K562 (cell line): ENCODE data around the gene MLX. TPM values are rescaled to one million over a fixed set of nuclear protein-coding genes. Genes with fewer than 3 reads are reported as not detected.

Experiments
- HMBOX1 ChIP-seq: sonication (generic); IDR thresholded peaks from 2 replicates; pipeline ENCODE4 v1.6.1; 2016
- KLF10 ChIP-seq: fragments of 250-450 bp; sonication (Bioruptor Pico); IDR thresholded peaks from 2 replicates; pipeline ENCODE4 v1.6.1; 2021; ENCODE audit warnings: matching md5 sums
- NCOR1 ChIP-seq: fragments of 450-650 bp; IDR thresholded peaks from 2 replicates; pipeline ENCODE4 v1.6.1; 2016; ENCODE audit warnings: mild to moderate bottlenecking, moderate library complexity
- SIN3A ChIP-seq, 2 experiments: fragments of 150-350 bp in 1 of 2; IDR thresholded peaks; 2 replicates each; pipeline ENCODE4 v1.6.1; 2011 to 2016; ENCODE audit warnings: borderline replicate concordance in 2 of 2, low read depth in 2 of 2, low read length in 2 of 2, mild to moderate bottlenecking in 2 of 2, moderate library complexity in 2 of 2; ENCODE audit not compliant: control insufficient read depth in 1 of 2
- SMAD4 ChIP-seq: fragments of 250-450 bp; sonication (Bioruptor Pico); conservative IDR thresholded peaks from 2 replicates; pipeline ENCODE4 v1.8.0; 2021; ENCODE audit warnings: inconsistent platforms, mild to moderate bottlenecking, moderate library complexity
- ZBTB11 ChIP-seq, 3 experiments: fragments of 200-800 bp in 1 of 3; fragments of 250-450 bp in 1 of 3; fragments of 450-650 bp in 1 of 3; sonication (Bioruptor Pico) in 1 of 3; sonication (Bioruptor generic) in 1 of 3; formaldehyde crosslinking in 1 of 3; IDR thresholded peaks; 2 replicates each; pipeline versions ENCODE4 v1.6.1 to v1.8.0; 2016 to 2022; ENCODE audit warnings: mild to moderate bottlenecking in 2 of 3, missing genetic modification characterization in 2 of 3, missing compliant biosample characterization in 1 of 3, moderate library complexity in 1 of 3
- ZBTB7A ChIP-seq: IDR thresholded peaks from 2 replicates; pipeline ENCODE4 v1.6.1; 2011; ENCODE audit warnings: low read depth, mild to moderate bottlenecking, low read length, moderate library complexity, borderline replicate concordance; ENCODE audit not compliant: control insufficient read depth
- ZNF311 ChIP-seq: fragments of 250-450 bp; sonication (Bioruptor Pico); IDR thresholded peaks from 2 replicates; pipeline ENCODE4 v1.4.0; 2020; ENCODE audit warnings: mild to moderate bottlenecking, moderate library complexity
- polyA plus RNA-seq, 8 experiments: library from polyadenylated mRNA; depleted of rRNA in 4 of 8; stranded (reverse) in 5 of 8; unstranded in 3 of 8; fragments of >200 nt; fragmentation: Nextera tagmentation in 2 of 8; fragmentation: Illumina TruSeq in 1 of 8; extraction: Ambion mirVana in 2 of 8; extraction: Trizol in 1 of 8; gene quantifications; 2 replicates each; pipeline versions ENCODE4 v1.2.1 to v1.2.3, GENCODE V29; 2011 to 2014; ENCODE audit warnings: inconsistent platforms in 1 of 8, missing spikeins in 1 of 8
- total RNA-seq, 7 experiments: library from RNA; depleted of rRNA in 6 of 7; stranded (reverse); fragments of >200 nt in 6 of 7; fragmentation: Illumina TruSeq in 2 of 7; extraction: Trizol in 2 of 7; gene quantifications; 2 replicates each; pipeline versions ENCODE4 v1.2.1 to v1.2.3, GENCODE V29; 2011 to 2021; ENCODE audit warnings: low replicate concordance in 1 of 7

Gene MLX
- total and polyA plus RNA-seq, 9 of the 15 experiments (the other 6 are each of a cell fraction or from before 2014, with no cell fraction given): 42.9 to 100 (median 58.9) TPM

- TF ChIP-seq ZBTB11 (CRISPR knock-in tag; IDR thresholded peaks at IDR 0.05) (peak in 1 of 3 experiments; percentile 3; a peak in 1 of 6 replicates), ZBTB7A (peak; percentile 27), SIN3A (IDR thresholded peaks at IDR 0.05; ENCODE audit: borderline replicate concordance in 2 of 2, control insufficient read depth in 1 of 2, low read depth in 2 of 2, low read length in 2 of 2) (0 out of 4 replicates have a peak, but pooled peaks of 1 of the 2 experiments have one; percentile 29), NCOR1 (no peak), KLF10 (no peak), SMAD4 (CRISPR knock-in tag) (peak; percentile 50; the same call in 1 of the 2 replicates), HMBOX1 (peak; percentile 29; the same call in 1 of the 2 replicates), ZNF311 (CRISPR knock-in tag) (no peak)
Observed at GRCh38 chr17:42578282-42578869, 11.5 kb downstream of the MLX start (continued).
